DMS114 treated with DMSO at 0.1 percent for 48 hours (cell line): Measurements from ENCODE around the gene SLC25A47.

Source experiments
- DNase-seq: peaks from one replicate; lab custom pipeline; 2025; ENCODE audit not compliant: unreplicated experiment; lab: John Stamatoyannopoulos, UW

The SLC25A47 gene

DNA sequence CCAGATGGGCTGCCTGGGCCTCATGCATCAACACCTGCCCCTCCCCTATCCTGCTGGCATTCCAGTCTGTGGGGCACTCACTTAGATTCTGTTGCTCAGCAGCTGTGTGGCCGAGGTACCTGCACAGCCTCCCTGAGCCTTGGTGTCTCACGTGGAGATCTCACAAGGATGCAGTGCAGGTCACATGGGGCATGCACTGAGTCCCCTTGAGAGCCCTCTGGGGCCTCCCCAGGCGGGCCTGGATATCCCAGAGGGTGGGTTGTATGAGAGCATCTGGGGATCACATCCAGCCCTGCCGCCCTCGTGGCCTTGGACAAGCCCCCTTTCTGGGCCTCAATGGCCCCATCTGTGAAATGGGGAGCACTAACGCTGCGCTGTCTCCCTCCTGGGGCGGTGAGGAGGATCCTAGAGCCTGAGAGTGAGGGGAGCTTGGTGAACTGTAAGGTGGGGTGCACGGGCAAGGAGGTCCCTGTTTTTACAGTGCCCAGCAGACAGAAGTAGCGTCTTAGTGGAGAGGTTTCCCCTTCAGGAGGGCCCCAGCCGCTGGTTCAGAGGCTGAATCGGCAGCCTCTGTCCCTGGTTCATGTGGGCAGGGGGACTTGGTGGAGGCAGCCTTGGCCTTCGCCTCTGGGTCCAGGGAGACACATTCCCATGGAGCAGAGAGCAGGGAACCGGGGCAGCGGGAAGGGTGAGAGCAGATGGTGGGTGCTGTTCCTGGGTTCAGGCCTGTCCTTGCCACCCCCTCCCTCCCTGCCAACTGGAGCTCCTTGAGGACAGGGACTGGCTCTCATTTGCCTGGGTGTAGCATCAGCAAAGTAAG is 791 bp upstream of the SLC25A47 start:
- no peak for DNase-seq

DNA sequence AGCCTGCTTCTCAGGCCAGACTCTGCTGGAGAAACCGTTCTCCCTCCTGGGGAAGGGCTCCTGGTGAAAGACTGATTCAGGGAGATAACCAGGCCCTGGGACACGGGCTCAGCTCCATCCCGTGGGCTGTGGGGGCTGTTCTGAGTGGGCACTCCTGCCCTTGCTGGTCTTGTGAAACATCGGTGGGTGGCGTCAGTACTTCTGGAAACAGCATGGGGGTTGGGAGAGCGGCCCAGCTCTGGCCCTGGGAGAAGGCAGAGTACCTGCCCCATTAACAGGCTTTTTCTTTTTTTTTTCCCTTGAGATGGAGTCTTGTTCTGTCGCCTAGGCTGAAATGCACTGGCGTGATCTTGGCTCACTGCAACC is 786 bp downstream of the SLC25A47 start:
- no peak for DNase-seq

DNA sequence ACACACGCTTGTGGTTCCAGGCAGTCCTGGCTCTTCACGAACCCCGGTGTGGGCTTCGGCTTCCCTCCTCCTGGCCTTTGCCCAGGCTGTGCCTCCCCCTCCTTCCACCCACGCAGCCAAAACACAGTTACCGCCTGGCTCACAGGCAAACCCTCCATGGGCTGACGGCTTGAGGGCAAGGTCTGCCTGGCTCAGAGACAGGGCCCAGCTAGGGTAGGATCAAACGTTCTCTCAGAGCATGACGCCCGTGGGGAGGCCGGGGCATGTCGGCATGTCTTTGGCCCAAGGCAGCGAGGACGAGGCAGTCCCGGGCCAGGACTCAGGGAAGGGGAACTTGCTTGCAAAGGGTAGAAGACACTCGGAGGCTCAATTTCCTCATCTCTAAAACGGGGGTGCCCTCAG is 2.1 kb downstream of the SLC25A47 start:
- no peak for DNase-seq

DNA sequence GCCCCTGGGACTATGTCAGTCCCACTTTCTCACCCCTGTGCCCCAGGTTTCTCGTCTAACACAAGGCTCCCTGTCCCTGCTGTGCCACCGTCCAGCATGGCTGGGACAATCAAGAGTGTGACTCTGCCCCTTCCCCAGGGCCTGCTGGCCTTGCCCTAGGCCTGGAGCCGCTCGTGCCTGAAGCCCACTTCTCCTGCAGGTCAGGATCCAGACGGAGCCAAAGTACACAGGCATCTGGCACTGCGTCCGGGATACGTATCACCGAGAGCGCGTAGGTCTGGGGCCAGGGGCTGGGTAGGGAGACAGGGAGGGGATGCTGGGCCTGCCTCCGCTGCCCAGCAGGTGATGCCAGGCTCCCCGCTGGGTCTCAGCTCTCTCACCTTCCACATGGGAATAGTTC is 2.8 kb downstream of the SLC25A47 start:
- no peak for DNase-seq

DNA sequence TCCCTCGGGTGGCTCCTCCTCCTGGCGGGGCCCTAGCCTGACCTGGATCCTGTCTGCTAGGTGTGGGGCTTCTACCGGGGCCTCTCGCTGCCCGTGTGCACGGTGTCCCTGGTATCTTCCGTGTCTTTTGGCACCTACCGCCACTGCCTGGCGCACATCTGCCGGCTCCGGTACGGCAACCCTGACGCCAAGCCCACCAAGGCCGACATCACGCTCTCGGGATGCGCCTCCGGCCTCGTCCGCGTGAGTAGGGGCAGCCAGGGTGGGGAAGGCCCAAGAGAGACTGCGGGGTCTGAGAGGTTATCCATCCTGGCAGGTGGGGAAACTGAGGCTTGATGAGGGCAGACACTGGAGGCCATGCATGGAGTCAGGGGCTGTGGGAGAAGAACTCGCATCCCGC is 4.0 kb downstream of the SLC25A47 start:
- no peak for DNase-seq

DNA sequence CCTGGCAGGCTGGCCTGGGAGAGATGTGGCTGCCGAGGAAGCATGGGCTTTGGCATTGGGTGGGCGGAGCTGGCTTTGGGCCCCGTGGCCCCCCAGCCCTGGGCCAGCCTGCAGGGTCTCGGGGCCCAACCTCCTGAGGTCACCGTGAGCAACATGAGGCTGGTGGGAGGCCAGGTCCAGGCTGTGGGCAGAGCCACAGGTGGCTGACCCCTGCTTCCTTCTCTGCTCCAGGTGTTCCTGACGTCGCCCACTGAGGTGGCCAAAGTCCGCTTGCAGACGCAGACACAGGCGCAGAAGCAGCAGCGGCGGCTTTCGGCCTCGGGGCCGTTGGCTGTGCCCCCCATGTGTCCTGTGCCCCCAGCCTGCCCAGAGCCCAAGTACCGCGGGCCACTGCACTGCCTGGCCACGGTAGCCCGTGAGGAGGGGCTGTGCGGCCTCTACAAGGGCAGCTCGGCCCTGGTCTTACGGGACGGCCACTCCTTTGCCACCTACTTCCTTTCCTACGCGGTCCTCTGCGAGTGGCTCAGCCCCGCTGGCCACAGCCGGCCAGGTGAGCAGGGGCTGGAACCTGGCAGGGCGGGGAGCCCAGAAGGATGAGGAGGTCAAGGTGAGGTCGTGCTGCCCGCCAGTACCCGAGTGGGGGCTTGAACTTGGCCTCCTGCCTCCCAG is 5.5 kb downstream of the SLC25A47 start:
- no peak for DNase-seq

DNA sequence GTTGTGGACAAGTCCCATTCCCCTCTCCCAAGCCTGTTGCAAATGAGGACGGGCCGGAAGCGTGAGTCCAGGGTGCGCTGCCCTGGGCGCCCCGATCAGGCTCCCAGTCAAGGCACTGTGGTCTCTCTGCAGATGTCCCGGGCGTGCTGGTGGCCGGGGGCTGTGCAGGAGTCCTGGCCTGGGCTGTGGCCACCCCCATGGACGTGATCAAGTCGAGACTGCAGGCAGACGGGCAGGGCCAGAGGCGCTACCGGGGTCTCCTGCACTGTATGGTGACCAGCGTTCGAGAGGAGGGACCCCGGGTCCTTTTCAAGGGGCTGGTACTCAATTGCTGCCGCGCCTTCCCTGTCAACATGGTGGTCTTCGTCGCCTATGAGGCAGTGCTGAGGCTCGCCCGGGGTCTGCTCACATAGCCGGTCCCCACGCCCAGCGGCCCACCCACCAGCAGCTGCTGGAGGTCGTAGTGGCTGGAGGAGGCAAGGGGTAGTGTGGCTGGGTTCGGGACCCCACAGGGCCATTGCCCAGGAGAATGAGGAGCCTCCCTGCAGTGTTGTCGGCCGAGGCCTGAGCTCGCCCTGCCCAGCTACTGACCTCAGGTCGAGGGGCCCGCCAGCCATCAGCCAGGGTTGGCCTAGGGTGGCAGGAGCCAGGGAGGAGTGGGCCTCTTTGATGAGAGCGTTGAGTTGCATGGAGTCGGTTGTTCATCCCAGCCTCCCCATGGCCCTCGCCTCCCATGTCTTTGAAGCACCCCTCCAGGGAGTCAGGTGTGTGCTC is 6.3 kb downstream of the SLC25A47 start:
- DNase-seq: no peak

DNA sequence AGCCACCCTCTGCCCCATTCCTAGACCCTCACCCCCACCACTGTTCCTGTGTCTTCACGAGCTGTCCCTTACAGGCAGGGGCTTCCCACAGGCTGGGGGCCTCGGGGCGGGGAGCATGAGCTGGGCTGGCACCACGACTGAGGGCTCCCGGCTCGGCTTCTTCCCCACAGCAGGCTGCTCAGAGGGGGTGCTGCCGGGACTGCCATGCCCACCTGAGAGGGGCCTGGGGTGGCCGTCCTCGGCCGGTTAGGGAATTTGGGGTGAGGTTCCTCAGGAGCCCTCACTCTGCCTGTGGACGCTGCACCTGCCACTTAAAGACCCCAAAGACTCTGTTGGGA is 6.8 kb downstream of the SLC25A47 start:
- DNase-seq: no peak

DNA sequence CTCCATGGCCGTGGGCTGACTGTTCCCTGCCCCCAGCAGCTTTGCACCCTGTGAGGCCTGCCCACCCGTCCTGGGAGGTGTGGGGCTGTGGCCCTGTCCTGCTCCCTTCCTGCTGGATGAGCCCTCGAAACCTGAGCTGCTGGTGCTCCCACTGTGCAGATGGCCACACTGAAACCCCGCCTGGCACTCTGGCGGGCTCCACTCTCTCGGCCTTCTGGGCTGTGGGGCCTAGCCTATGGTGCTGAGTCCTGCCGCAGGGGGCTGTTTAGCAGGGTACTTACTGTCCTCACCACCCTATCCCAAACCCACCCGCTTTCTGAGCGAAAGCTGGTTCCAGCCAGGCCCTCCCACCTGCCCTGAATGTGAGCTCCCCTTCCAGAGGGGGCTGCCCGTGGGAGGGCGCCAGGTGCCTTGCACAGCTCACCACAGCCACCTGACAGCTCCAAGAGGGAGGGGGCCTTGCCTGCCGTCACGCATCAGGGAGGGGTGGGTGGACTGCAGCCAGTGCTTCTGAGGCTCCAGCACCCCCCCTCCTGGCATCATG is 7.3 kb downstream of the SLC25A47 start:
- DNase-seq: no peak

DNA sequence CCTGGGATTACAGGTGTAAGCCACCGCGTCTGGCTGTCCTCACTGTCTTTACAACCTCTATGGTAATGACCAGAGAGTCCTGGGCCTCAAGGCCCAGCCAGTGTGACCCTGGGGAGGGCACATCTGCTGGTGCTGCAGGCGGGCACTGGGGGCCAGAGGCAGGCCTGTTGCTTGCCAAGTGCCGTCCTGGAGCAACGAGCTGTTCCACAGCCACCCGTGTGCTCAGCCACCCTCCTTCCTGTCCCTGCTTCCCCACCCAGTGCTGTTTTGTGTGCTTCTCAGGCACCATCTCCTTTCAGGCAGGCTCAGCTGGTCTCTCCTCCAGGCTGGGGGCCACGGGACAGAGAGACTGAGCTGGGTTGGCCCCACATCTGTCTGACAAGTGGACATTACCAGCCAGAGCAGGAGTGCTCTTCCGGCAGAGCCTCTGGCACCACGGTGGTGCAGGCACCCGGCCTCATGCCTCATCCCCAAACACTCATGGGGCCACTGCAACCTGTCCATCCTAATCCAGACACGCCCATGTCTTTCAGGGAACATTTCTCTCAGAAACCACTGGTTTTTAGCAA is 9.0 kb downstream of the SLC25A47 start:
- no peak for DNase-seq

DNA sequence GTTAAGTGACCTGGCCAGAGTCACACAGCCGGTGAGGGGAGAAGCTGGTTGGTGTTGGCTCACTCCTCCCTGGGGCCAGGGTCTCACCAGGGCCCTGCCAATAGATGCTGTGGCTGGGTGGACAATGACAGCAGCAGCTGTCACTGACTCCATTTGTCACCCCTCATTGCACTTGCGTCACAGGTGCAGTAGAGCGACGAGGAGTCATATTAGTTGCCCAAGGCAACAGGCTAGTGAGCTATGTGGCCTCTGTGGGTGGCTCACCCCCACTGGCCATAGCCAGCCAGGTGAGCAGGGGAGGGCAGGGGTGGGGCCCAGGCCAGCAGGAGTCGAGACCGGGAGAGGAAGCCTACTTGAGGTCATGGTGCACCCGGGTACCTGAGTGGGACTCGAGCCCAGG is 9.7 kb downstream of the SLC25A47 start:
- DNase-seq: no peak

DNA sequence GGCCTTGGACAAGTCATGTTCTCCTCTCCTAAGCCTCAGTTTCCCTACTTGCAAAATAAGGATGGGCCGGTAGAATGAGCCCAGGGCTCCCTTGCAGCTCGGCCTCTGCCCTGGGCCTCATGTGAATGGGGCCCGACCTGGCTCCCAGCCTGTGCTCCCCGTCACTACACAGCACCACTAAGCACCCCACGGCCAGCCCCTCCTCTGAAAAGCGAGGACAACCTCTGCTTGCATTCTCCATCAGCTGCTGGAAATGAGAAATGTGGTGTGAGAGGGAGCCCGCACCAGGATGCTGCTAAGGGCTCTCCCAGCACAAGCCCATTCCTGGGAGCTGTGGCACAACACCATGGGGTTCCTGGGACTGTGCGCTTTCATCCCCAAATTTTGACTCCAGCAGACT is 10.2 kb downstream of the SLC25A47 start:
- no peak for DNase-seq

DNA sequence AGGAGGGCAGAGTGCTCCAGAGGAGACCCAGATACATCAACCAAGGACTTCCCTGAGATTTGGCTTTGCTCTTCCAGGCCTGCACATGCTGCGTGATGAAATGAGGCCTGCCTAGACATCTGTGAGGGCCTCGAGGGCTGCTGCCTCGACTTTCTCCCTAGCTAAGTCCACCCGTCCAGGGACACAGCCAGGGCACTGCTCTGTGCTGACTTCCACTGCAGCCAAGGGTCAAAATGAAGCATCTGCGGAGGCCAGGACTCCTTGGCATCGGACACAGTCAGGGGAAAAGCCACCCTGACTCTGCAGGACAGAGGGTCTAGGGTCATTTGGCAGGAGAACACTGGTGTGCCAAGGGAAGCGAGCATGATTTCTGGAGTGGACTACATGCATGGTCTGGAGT is 10.7 kb downstream of the SLC25A47 start:
- no peak for DNase-seq

DNA sequence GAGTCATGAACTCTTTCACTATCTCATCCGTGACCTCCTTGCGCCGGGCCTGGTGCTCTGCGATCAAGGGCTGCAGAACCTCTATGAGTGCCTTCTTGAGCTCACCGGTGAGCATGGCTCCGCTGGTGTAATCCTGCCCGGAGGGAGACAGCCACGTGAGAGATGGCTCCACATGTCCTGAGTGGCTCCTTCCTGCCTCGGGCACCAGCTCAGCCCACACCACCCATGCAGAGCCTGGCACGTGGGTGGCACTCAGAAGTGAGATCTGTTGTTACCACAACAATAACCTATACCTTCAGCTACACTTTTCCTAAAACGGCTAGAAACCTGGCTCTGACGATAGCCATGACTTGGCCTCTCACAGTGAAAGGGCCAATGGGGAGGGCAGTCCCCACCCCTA is 11.8 kb downstream of the SLC25A47 start:
- no peak for DNase-seq

DNA sequence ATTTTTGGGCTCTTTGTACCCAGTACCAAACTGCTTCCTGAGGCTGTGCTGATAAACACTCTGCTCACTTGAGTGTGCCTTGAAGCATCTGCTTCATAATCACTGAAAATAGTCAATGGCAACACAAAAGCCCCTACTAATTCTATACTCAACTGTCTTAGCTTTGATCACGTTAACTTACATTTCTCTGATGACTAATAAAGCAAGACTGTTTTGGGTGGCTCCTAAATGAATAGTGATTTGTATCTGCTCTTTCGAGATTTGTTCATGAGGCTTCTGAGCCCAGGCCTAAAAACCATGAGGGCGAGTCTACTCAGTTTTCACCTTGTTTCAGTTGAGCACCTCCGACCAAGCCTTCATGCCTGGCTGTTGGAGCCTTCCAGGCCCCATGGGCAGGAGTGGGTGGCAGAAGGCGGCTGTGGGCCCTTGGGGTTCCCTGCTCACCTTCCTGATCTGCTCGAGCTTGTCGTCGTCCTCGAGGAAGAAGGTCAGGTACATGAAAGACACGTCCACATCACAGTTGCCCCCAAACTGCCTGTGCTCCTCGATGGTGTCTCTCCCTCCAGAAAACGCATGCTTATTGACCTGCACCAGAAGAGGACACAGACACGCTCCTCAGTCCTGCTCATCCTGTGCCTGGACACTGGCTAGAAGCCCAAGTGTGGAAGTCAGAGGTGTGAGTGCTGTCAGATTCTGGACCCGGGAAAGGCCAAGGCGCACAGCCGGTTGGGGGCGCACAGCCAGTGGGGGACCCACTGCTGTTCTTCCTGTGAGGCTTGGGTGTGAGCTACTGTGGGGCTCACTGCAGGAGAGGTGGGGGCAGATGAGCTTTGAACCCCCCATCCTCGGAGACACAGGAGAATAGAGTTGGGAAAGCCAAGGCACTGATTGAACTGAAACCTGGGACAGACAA is 13.7 kb downstream of the SLC25A47 start:
- no peak for DNase-seq

DNA sequence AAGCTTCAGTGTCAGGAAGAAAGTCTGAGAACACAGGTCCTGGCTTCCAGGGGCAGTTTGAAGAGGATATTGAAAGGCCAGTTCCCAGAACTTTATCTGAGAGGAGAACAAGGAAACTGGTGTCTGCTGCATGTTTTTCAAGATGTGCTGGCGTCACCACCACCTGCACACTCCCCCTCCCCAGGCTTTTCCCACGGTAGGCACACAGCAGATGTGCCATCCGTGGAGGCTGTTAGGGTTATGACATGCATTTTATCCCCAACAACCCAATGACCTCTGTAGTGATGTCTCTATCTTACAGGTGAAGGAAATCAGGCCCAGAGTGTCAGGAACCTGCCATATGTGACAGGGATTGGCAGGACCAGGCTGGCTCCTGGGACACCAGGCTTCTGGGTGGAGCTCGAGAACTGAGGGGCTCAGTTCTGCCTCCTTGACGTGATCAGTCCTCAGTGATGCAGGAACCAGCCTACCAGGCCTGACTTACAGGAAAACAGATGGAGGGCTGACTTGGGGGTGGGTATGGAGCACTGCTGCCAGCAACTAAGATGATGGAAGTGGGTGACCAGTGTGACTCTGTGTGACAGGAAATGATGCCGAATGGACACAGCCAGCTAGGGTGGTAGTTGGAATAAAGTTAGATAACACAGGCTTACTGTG is 16.8 kb downstream of the SLC25A47 start:
- no peak for DNase-seq

DNA sequence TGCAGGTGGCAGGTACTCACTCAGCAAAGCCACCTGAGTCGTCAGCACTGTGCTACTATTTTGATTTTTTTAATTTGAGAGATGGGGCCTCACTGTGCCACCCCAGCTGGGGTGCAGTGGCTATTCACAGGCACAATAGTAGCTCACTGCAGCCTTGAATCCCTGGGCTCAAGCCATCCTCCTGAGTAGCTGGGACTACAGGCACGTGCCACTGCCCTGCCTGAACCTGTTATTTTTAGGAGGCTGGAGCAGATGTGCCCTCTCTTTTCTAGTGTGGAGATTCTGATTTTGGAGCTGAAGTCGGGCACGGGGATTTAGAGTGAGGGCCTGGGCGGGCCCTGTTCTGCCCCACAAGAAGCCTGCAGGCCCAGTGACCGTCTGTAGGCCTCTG is 17.3 kb downstream of the SLC25A47 start:
- DNase-seq: no peak

DNA sequence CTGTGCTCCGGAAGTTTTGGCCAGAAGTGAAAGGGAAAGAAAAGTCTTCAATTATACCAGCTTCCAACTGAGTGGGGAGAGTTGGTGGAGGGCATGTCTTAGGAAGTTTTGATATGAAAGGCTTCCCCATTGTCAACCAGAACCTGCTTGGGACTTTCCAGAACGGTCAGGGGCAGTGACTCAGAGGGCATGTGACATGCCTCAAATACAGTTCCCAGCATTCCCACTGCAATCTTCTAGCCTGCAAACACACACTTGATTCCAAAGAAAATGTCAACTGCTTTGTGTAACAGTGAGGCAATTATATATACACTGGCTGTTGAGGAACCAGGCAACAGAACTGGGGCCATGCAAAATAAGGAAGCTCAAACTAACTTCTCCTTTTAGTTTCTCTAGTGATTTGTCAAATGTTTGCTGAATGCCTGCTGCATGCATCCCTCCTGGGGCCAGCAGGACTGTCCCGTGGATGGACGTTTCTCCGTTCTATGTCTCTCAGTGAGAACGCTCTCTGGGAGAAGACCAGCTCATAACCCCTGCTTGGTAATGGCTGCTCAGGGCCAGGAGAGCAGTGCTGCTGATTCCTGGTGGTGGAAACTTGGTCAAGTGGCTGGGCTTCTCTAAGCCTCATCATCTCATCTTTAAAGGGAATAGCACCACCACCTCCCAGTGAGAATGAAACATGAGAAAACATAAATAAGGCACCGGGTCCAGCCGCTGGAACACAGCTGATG is 18.3 kb downstream of the SLC25A47 start:
- DNase-seq: no peak

DNA sequence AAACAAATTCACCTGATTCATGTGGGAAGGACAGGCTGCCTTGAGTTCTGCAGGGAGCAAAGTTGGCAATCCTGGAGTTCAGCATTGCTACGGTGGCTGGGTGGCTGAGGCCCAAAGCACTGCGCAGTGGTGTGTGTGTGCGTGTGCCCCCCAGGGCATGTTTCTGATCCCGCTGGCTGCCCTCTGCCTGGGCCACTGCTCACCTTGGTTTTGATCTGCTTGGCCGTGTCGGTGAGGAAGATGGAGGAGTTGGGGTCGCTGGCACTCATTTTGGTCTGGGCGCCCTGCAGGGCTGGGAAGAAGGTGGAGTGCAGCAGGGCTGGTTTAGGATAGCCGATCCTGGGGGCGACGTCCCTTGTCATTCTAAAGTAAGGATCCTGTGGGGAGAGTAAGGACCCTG is 19.1 kb downstream of the SLC25A47 start:
- no peak for DNase-seq
